HG03575 (cell line): ENCODE results near the gene NAT8L.

Experiments used
- ATAC-seq: cut with Tn5 transposase; IDR thresholded peaks from one replicate; pipeline ENCODE4 v1.9.1; 2021; ENCODE audit not compliant: unreplicated experiment, insufficient number of reproducible peaks, low FRiP score; ENCODE audit errors: extremely low read depth

Gene NAT8L

DNA sequence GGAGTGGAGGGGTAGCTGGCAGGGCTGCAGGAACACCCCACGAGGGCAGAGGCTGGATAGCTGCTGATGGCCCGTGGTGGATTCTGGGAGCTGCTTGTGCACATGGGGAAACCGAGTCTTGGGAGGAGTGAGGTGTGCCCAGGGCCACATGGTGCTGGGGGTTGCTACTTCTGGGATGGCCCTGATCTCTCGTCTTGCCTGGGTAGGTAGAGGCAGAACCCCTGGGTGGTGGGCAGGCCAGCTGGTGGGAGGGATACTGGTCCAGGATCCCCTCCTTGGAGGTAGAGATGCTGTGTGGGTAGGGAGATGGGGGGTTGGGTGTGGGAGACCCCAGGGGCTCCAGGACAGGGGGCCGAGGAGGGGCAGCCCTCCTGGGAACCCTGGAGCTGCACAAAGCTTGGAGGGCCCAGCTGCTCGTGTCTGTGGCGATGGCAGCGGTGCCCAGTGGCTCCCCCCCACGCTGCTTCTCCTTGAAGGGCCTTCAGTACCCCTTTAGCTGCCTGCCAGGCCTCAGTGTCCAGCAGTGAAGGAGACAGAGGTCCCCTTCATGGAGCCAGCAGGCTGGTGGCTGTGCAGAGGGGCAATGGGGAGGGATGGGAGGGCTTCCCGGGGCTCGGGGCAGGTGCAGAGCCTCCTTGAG is 3.2 kb downstream of the NAT8L start:
- ATAC-seq = no peak

DNA sequence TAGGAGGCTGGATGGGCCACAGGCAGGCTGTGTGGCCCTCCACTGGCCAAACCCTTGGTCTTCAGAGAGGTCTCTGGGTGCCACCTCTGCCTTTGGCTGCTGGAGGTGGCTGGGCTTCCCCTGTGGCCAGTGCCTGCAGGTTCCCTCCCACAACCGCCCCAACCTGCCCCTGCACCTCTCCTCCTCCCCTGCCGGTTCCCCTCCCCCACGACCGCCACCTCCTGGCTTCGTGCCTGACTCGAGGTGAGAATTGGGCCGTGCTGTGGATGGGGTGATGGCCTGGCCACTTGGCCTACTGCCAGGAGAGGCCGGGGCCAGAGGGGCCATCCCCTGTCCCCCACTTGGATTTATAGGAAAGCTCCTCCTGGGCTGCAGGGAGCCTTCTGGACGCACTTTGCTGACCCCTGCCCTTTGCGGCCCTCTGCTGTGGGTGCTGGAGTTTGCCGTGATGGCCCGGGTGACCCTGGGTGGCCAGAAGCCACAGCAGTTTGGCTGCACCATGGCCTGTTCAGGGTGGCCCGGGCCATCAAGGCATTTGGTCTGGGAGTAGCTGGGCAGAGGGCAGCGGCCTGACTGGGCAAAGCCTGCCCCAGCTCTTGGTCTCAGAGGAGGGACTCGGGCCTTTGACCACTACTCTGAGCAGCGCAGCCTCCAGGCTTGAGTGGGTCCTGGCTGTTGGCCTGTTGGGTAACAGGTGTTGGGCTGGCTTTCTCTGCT is 3.8 kb downstream of the NAT8L start:
- no peak for ATAC-seq

DNA sequence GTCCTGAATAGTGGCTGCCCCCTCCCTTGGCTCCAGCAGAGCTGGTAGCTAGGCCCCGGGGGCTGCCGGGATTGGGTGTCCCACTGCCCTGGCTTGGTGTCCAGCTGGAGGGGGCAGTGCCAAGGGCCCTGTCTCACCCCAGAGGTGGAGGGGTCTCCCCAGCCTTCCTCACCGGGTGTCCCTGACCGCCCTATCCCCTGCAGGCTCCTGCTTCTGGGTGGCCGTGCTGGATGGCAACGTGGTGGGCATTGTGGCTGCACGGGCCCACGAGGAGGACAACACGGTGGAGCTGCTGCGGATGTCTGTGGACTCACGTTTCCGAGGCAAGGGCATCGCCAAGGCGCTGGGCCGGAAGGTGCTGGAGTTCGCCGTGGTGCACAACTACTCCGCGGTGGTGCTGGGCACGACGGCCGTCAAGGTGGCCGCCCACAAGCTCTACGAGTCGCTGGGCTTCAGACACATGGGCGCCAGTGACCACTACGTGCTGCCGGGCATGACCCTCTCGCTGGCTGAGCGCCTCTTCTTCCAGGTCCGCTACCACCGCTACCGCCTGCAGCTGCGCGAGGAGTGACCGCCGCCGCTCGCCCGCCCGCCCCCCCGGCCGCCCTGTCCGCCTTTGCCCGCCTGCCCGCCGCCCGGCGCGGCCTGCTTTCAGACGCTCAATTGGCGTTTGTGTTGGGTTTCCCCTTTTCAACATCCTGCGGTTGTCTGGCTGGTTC is 4.6 kb downstream of the NAT8L start:
- no peak for ATAC-seq

DNA sequence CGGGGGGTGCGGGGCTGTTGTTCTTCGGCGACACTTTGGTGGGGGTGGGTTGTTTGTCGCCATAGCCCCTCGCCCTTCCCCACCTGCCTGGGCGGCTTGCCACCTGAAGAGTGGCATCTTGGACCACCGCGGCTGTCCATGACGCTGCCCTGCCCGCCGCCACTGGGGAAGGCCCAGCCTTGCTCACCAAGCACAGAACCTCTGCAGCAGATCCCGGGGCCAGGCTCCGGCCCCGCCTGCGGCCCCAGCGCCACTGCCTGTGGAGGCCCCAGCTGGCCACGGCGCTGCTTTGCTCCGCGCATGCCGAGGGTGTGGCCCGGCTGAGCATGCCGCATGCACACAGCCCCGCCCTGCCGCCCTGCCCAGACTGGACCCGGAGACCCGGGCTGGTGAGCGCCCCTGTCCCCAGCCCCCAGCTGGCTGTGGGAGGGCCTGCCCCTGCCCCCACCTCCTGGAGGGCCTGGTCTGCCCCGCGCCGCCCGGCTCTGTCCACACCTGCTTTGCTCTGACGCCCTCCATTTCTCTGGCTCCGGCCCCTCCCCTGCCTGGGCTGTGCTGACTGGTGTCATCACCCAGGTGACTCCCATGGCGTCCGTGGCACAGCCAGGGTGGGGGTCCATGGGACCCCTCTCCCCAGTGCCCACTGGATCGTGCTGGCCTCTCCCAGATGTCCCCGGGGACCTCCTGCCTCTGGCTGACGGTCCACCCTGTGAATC is 5.3 kb downstream of the NAT8L start:
- no peak for ATAC-seq

DNA sequence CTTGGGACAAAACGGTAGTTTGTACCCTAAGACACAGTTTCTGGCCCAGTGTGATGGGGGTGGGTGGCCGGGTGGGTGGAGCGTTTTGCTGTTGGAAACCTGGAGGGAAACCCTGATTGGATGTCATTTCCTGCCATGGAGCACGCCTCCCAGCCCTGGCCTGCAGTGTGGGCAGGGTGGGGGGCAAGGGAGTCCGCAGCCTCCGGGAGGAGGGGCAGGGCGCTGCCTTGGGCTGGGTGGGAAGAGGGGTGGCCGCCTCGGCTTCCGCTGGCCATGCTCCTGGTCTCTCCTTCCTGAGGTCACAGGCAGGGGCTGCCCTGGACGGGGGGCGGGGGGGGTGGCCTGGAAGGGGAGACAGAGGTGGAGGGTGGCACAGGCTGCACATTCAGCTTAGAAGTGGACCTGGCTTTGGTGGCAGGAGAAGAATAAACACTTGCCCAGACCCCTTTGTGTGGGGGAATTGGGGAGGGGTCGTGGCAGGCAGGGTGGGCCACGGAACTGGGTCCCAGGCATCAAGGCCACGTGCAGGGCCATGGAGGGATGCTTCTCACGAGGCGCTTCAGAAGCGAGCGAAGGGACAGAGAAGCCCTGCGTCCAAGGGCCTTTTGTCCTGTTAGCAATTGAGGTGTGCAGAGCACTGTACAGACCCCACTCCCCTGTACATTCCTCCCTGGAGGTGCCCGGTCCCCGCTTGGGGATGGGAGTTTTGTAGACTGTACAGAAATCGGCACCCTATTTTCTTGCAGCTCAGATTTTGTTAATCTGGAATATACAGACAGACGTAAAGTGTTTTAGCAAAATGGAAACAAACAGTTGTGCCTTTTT is 6.2 kb downstream of the NAT8L start:
- no peak for ATAC-seq

DNA sequence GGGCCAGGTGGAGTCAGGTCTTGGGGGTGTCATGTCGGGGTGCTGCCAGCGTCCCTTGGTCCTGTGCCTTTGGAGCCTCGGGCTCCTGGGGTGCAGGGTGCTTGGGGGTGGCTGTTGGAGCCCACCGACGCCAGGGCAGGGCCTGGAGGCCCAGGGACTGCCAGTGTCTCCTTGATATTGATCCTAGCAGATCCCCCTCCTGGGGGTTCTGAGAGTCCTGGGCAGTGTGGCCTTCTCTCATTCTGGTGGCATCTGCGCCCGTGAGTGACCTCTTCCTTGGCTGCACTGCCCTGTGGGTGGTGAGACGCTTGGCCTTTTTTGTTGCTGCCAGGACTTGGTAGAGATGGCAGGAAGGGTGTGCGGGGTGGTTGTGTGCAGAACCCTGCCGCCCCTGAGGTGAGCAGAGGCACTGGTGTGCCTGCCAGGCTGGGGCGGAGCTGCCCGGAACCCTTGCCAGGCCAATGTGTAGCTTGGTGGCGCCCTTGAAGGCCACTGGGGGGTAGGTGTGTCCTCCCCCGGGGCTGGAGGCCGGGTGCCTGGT is 7.0 kb downstream of the NAT8L start:
- no peak for ATAC-seq

DNA sequence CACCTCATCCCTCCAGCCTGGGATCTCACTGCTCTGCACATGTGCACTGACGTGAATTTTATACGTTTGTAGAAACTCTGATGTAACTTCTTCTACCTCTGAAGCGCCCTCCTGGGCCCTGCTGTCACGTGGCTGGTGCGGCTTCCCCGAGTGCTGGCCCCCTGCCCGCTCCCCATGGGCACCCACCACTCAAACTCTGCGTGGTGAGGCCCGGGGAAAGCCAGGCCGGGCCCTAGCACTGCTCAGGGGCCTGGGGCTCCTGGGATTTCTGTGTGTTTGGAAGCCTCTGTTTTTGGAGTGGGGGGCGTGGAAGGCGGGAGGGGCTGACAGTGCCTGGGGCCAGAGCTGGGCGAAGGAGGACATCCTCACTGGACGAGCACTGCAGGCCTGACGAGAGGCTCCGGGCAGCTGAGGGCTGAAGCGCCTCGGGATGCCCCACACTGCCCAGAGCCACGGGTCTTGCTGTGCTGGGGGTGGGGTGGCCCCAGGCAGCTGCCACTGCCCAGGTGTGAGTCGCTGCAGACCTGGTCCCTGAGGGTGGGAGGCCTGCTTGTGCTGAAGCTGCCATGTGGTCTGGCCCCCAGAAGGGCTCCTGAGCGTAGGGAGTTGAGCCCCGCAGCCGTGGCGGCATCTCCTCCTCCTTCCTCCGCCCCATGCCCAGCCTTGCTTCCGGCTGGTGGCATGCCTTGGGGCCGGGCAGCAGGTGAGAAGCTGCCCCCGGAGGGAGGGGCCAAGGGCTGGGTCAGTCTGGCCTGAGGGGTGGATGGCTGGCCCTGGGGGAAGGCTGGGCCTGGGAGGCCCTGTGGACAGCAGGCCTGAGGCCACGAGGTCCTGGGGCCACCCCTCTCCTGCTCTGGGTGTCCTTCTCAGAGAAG is 7.7 kb downstream of the NAT8L start:
- no peak for ATAC-seq

DNA sequence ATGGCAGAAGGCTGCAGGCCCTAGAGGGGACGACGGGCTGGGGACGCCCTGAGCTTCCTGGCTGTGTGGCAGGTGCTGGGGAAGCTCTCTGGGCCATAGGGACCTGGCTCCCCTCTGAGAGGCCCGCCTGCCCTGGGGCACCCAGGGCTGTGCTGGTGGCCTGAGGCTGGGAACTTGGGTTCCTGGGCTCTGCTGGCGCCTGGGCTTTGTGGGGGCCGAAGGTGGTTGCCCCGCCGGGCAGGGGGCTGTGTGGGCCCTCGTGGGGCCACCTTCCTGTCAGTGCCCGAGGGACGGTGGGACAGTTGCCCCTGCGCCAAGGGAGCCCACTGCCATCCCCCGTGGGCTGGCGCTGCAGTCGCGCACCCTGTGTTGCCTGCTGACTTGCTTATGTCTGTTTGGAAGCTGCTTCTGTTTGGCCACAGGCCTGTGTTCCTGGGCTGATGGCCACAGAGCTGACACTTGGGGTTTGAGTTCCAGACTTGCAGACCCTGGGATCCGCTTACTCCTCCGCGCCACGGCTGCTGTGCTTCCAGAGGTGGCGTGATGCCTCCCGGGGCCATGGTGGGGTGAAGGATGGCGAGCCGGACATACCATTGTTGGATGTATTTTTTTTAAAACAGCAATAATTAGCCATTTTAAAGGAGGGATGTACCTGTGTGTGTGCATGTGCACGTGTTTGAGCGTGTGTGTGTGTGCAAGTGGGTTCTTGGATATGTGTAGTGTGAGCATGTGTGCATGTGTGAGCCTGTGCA is 8.5 kb downstream of the NAT8L start:
- ATAC-seq = no peak

DNA sequence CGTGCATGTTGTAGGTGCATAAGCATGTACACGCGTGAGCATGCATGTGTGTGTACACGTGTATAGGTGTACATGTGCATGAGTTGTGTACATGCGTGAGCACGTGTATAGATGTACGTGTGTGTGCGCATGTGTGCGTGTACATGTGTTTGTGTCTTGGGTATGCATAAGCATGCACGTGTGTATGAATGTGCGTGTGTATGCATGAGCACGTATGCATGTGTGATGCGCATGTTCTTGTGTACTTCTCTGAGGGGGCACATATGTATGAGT is 9.0 kb downstream of the NAT8L start:
- no peak for ATAC-seq

DNA sequence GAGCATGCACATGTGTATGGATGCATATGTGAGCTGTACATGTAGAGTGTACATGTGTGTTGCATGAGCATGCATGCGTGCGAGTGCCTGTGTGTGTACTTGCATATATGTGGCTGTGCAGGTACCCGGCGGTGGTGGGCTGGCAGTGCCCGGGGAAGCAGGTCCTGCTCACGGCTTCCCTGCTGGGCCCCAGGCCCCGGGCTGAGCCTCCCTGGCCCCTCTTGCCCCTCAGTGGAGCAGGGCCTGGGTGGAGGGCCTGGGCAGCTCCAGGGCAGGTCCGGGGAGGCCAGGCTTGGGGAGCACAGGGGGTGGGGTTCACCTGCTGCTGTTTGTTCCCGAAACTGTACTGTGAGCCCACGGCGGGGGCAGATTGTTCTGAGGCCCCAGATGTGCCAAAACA is 9.4 kb downstream of the NAT8L start:
- ATAC-seq = no peak

DNA sequence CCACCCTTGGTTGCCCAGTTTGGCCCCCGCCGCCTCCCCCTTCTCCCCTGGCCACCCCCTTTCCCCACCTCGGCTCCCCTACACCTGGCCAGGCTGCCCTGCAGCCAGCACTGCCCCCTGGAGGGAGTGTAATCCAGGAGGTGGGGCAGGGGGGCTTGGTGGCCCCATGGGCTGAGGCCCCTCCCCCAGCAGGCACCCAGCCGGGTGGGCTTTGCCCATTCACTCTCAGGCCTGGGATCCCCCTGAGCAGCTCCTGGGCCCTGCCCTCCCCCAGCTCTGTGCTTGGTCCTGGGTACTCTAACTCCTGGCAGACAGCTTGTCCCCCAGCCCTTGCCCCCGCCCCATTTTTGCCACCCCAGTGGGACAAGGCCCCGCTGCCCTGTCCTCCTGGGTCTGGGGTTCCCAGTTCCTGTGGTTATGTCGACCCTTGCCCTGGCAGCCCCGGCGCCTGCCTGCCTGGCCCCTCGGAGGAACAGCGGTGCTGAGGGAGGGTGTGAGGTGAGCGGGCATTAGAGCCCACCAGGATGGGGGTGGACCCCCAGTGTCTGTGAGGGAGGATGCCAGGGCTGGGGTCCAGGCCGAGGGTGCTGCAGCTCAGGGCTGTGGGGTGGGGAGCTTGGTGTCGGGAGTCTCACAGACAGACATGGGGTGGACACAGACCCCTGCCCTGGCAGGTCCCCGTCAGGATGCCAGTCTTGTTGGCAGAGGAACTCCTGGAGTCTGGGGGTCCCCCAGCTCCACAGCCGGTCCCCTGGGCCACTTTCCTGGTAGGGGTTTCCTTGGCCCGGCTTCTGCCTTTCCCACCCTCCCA is 10.2 kb downstream of the NAT8L start:
- no peak for ATAC-seq

DNA sequence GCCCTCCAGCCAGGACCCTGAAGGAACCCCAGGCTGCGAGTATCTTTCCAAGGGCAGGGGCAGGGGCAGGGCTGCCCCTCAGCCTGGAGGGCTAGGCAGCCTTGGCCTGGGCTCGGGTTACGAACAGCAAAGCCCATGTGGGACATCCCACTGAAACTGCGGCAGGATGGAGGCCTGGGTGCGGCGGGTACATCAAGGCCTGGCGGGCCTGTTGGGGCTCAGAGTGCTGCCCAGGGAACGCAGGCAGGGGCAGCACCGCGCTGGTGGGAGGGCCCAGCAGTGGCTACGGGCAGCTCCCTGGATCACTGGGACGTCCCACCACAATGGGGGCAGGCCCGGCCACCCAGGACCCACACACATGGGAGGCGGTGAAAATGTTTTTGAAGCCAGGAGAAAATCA is 10.9 kb downstream of the NAT8L start:
- ATAC-seq = no peak

DNA sequence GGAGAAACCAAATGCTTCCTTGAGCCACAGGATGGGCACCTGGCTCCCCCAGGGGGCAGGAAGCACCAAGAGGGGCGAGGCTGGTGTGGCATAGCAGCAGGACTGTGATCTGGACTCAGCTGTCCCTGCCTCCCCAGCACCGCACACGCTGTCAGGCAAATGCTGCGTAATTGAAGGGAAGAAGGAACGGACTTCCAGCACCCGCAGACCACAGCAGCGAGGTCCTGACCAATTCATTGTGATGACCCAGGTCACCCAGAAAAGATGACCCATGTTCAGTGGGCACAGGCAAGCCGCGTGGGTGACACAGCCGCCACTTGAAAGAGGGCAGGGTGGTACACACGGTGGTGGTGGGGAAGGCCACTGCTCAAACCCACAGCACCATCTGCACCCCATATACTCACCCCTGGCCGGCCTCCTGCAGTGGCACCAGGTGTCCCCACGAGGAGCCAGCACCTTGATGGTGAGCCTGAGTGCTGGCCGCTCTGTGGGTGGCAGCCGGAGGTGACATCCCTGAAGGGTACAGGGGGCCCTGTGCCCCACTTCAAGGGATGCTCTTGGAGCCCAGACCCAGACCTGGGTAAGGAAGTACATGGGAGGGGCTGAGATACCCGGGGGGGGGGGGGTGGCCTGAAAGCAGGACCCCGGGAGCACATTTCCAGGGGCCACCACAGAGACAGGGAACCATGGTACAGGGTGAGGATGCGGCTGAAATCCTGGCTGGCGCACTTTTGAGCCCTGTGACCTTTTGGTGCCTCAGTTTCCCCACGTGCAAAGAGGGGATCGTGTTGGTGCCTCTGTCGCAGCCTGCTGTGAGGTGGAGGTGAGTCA is 11.5 kb downstream of the NAT8L start:
- ATAC-seq = no peak

DNA sequence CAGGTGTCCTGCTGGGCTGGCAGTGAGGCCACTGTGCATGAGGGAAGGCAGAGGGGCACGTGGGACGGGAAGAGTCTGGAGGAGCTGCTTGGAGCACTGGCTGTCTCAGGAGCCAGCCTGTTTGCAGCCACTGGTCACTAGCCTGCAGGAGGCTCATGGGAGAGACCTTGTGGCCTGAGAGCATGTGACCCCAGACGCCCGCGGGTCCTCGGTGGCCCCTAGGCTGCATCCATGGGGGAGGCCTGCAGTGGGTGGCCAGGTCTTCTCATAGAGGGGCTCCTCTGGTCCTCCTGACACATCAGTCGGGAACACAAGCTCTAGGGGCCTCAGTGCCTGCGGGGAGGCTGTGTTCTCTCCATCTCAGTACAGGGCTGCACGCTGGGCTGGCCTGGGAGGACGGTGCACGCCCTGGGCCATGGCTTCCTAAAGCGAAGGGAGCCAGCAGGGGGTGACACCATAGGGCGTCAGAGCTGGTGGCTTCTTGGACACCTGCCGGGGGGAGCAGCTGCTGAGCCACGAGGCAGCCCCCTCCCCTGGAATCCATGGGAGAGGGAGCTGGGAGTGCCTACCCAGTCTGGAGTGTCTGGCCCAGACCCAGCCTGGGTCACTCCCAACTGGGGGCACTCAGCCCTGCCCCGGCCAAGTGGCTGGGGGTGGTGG is 12.3 kb downstream of the NAT8L start:
- ATAC-seq = no peak
